Measurements from ENCODE around the gene STPG3.

Gene STPG3

DNA sequence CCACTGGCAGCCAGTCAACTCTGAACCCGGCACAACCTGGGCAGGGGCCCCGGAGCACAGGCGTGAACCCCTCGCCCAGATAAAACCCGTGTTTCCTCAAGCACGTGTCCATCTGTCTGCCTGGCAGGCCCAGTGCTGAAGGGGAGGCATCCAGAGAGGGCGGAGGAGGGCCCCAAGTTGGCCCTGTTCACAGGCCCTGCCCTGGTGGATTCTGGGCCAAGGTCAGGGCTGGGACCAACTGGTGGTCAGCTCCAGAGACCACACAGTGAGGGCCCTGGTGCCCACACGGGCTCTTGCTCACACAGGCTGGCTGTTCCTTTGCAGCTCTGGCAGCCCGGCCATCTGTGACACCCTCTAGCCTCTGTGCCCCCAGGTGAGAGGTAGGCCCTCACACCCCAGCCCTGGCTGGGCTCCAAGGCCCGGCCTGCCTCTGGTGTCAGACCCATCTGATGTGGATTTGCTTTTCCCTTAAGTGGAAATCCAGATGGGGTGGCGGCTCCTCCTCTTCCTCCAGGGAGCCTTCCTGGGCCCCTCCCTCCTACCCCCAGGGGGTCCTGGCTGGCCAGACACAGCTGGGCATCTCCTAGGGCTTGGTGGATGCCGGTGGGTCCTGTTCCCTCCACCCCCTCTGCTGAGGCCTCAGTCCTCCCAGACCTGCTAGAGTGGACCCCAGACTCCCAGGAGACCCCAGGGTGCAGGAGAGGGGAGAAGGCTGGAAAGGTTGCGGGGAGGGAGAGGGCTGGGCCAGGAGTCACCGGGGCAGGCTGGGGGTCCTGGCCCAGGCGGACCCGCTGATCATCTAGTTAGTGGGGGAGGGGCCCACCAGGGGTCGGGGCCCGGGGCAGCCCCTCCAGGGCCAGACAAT lies 525 bp upstream of the STPG3 start:
- TF ChIP-seq, protein P1, sequence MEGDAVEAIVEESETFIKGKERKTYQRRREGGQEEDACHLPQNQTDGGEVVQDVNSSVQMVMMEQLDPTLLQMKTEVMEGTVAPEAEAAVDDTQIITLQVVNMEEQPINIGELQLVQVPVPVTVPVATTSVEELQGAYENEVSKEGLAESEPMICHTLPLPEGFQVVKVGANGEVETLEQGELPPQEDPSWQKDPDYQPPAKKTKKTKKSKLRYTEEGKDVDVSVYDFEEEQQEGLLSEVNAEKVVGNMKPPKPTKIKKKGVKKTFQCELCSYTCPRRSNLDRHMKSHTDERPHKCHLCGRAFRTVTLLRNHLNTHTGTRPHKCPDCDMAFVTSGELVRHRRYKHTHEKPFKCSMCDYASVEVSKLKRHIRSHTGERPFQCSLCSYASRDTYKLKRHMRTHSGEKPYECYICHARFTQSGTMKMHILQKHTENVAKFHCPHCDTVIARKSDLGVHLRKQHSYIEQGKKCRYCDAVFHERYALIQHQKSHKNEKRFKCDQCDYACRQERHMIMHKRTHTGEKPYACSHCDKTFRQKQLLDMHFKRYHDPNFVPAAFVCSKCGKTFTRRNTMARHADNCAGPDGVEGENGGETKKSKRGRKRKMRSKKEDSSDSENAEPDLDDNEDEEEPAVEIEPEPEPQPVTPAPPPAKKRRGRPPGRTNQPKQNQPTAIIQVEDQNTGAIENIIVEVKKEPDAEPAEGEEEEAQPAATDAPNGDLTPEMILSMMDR (IDR thresholded peaks at IDR 0.05; ENCODE audit: borderline replicate concordance, control extremely low read depth, extremely low read depth, insufficient read depth, missing control alignments), result no peak
- in situ Hi-C loops (cut with MboI; ENCODE audit: low sequenced_read_pairs, unreplicated experiment), result no loop called here
- DNase-seq (ENCODE audit: low spot score), result no peak

DNA sequence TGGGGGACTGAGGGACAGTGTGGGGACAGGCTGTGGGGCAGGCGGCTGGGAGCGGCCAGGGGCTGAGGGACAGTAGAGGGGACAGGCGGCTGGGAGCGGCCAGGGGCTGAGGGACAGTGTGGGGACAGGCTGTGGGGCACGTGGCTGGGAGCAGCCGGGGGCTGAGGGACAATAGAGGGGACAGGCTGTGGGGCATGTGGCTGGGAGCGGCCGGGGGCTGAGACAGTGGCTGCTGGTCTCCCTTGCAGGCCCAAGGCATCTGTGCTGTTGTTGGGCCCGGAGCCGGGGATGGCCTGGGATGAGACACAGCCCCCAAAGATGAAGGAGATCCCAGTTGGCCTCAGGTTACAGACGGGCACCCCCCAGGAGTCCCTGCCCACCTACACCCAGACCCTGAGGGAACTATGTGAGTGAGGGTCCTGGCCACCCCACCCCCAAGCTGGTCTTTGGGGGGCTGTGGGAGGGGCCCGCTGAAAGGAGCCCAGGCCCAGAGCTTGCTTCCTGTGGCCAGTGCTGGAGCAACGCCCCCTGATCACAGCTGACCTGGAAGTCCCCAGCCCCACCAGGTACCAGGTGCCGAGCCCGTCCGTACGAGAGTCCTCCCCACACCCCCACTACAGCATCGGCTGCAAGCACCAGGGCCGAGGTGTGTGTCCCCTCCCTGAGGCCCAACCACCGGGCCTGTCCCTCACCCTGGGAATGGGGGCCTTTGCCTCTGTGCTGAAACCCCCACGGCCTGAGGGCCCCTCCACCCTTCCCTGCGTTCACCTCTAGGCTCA lies 593 bp downstream of the STPG3 start:
- TF ChIP-seq, protein P1 (IDR thresholded peaks at IDR 0.05; ENCODE audit: borderline replicate concordance, control extremely low read depth, extremely low read depth, insufficient read depth, missing control alignments), result no peak
- in situ Hi-C loops (cut with MboI; ENCODE audit: low sequenced_read_pairs, unreplicated experiment), result no loop called here
- DNase-seq (ENCODE audit: low spot score), result no peak

DNA sequence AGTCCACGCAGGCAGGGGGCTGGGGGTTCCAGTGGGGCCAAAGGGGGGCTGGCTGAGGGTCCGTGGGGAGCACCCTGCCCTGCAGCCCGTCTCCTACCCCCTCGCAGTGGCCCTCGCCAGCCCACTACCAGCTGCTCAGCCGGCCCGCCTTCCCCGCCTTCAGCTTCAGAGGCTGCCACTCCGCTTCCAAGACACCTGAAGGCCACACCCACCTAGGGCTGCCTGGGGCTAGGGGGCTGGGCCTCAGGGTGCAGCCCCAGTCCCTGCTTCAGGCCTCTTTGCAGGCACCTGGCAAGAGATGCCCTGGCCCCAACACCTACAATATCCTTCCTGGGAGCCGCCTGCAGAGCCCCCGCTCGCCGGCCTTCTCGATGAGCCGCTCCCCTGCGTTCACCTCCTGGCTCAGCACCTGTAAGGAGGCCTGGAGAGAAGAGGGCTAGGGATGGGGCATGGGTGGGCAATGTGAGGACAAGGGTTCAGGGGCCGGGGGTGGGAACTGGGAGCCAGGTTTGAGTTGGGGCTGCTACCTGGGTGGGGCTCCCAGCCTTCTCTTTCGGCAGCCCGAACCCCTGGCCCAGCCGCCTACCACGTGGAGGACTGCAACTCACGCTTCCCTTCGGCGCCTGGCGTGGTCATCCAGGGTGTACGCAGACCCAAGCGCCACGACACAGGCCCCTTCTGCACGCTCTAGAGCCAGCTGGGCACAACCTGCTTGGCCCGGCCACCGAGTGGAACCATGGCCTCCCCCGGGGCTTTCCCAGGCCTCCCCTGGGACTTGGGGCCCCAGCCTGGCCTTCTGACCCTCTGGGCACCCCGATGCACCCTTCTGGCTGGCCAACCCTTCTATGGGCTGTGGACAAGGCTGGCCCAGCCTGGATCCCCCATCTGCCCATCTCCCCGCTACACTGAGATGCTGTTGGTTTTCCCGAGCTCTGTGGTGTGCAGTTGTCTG lies 1.7 kb downstream of the STPG3 start:
- in situ Hi-C loops (cut with MboI; ENCODE audit: low sequenced_read_pairs, unreplicated experiment), result no loop called here
- no peak for DNase-seq (ENCODE audit: low spot score)
- TF ChIP-seq, protein P1 (IDR thresholded peaks at IDR 0.05; ENCODE audit: borderline replicate concordance, control extremely low read depth, extremely low read depth, insufficient read depth, missing control alignments), result no peak

DNA sequence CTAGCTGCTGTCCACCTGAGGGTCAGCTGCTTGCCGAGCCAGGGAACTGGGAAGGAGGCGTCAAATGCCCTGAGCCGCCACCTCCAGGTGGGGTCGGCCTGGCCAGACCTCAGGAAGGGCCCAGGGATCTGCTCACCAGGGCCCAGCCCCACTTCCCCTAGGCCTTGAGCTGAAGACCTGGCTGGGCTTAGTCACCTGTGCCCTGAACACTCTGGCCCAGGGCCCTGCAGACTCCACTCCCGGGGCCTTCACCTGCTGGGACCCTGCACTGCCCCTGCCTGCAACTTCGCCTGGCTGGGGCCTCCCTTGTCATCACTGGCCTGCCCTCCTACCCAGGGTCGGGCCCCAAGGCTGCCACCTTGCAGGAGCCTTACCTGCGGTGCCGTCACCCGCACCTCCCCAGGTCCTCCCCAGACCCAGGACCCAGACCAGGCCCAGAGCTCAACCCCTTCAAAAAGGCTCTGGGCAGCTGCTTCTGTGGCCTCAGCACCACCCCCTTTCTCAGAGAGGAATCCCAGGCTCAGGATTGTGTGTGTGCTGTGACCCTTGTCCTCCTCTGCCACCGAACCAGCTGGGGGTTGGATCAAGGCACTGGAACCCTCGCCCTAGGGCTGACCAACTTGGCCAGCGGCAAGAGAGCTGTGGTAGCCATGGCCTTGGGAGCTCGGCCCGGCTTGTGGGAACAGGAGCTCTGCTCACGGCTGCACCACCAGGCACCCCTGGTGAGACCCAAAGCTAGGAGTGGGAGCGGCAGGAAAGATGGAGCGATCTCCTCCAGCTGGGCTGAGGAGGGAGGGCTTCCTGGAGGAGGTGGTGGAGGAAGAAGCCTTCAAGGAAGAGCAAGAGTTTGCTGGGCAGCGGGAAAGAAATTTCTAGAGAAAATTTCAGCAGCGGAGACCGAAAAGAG lies 2.9 kb downstream of the STPG3 start:
- in situ Hi-C loops (cut with MboI; ENCODE audit: low sequenced_read_pairs, unreplicated experiment), result no loop called here
- TF ChIP-seq, protein P1 (IDR thresholded peaks at IDR 0.05; ENCODE audit: borderline replicate concordance, control extremely low read depth, extremely low read depth, insufficient read depth, missing control alignments), result no peak
- DNase-seq (ENCODE audit: low spot score), result no peak

DNA sequence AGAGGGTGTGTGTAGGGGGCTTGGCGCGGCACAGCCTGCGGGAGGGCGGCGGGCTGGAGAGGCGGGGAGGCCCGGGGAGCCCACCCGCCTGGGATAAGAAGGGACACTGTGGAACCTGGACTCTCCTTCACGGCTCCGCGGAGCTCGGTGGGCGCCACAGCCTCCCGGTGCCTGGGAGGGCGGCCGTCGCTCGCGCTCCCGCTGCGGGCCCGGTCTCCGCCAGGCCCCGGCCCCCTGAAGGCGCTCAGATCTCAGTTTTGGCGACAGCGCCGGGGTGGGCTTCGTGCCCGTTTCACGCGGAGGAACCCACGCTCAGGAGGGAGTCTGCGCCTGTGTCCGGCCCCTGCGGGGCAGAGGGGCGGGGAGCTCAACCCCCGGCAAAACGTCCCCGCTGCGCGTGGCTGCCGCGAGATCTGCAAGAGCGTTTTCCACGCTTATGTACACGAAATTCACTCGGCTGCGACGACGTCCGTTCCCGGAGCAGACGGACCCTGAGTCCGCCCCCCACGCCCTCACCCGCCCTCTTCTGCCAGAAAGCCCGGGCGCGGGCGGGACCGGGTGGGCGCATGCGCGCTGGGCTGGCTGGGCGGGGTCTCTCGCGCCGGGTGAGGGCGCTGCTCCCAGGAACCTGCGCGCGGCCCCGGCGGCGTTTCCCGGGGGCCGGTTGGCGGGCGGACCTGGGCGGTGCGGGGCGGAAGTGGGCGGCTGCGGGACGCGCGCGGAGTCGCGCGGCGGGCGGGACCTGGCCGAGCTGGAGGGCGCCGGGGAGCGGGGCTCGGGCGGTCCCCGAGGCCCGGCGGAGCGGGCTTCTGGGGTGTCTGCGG lies 3.8 kb downstream of the STPG3 start, which contains the start of gene NELFB:
Gene NELFB, plus strand, starts transcription at position 704 of the 824 bp plus-strand sequence.
- peak; percentile 100 for DNase-seq (ENCODE audit: low spot score)
- TF ChIP-seq, protein P1 (IDR thresholded peaks at IDR 0.05; ENCODE audit: borderline replicate concordance, control extremely low read depth, extremely low read depth, insufficient read depth, missing control alignments), result no peak
- in situ Hi-C loops (cut with MboI; ENCODE audit: low sequenced_read_pairs, unreplicated experiment), result no loop called here
